NCI-H1417 treated with DMSO at 0.1 percent for 48 hours (cell line): ENCODE data around the gene MS4A15.
"Not testable (repeated sequence)": the region's sequence is repeated elsewhere in the genome, so short reads cannot be mapped to it uniquely, and the experiment has no call there.

ENCODE experiments used
- DNase-seq: peaks from one replicate; lab custom pipeline; 2025; lab: John Stamatoyannopoulos, UW

Gene MS4A15

GRCh38 chr11:60809249-60809648 lies 52.6 kb downstream of the MS4A15 start:
- no peak for DNase-seq

- no peak for DNase-seq
Observed at GRCh38 chr11:60809691-60810090, 53.0 kb downstream of the MS4A15 start.

DNA sequence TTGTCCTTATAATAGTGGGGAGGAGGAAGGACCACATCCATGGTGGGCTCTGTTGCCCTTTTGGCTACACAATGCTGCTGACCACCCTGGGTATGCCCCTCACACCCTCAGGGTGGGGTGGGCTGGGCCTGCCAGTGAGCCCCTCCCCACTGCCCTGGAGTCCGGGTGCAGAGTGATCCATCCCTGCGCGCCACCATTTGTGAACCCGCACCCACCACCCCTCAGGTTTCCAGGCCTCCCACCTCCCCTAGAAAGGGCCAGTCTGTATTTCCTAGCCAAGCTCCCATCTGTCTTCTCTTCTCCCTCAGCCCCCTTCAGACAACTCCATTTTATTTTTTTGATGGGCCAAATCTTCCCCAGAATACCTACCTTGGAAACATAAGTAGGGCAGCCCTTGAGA lies 53.5 kb downstream of the MS4A15 start:
- no peak for DNase-seq

- no peak for DNase-seq
Observed at GRCh38 chr11:60810569-60810968, 53.9 kb downstream of the MS4A15 start.

- DNase-seq, result no peak
Observed at GRCh38 chr11:60813324-60813723, 56.7 kb downstream of the MS4A15 start.

DNA sequence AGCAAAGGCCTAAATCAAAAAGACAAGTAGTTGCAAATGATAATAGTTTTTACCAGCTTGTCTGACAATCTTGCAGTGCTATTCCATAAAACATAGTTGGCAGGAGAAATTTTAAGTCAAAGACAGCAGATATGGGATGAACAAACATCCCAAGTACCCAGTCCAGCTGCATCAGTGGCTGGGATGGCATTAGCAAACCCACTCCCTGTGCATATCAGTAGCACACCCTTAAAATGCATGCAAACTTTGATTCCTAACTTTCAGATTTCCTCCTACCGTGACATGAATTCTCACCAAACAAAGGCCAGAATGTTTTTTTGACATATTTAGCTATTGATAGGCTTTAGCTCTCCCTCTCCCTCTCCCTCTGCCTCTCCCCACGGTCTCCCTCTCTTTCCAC lies 57.4 kb downstream of the MS4A15 start:
- no peak for DNase-seq

GRCh38 chr11:60816590-60817157 lies 60.0 kb downstream of the MS4A15 start:
- DNase-seq, result no peak

- no peak for DNase-seq
Observed at GRCh38 chr11:60818057-60818456, 61.4 kb downstream of the MS4A15 start.

DNA sequence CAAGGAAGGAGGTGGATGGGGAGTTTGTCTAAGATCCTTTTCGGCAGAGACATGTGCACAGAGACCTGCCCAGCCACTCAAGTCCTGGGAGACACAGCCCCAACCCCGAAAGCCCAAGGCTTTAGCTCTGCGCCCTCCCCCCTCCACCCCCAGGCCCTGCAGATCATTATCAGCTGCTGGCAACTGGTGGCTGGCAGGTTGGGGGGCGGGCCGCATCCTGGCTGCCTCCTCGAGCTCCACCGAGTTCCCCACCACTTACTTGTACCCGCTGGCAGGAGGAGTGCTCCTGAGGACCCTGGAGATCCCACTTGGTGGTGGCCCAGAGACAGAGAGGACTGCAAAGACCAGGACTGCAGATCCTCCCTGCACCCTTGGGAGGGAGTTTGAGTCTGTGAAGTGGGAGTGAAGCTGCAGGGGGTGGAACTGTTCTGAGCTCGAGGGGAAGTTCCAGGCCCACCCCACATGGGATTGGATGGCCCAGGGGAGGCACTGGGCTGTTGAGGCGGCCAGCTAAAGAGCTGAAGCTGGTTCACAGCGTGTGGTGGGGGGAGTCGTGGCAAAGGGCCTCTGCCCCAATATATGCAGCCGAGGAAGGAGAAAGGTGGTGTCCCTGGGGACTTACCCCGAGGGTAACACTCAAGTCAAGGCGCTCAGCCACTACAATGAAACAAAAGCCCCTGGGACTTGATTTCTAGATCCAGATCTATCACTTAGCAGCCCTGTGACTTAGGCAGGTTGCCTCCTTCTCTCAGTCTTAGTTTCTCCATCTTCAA lies 65.3 kb downstream of the MS4A15 start:
- no peak for DNase-seq

GRCh38 chr11:60823745-60824306 lies 67.2 kb downstream of the MS4A15 start:
- DNase-seq, result not testable (repeated sequence)

DNA sequence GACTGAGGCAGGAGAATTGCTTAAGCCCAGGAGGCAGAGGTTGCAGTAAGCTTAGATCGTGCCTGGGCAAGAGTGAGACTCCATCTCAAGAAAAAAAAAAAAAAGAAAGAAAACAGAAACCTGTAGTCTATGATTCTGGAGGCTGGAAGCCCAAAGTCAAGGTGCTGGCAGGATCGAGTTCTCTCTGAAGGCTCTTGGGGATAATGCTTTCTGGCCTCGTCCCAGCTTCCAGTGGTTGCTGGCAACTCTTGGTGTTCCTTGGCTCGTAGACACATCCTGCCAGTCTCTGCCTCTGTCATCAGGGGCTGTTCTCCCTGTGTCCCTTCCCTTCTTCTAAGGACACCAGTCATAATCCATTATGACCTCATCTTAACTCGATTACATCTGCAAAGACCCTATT lies 68.5 kb downstream of the MS4A15 start:
- no peak for DNase-seq

DNA sequence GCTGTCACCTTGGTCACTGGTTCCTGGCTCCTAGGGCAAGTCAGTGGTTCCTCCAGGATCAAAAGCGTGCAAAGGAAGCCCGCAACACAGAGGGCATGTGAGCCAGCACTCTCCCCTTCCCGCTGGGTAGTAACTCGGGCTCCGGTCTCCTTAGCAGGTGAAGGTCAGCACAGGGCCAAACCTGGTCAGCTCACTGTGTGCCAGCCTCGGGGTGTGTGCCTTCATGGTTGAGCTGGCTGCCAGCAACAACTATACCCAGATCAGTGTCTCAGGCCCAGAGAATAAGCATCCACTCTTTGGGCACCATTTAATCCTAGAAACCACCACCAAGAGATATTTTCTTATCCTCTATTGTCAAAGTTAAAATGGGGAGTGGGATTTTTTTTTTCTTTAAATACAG lies 69.1 kb downstream of the MS4A15 start:
- DNase-seq, result no peak
